ENCODE results near the gene ATXN1.

DNA sequence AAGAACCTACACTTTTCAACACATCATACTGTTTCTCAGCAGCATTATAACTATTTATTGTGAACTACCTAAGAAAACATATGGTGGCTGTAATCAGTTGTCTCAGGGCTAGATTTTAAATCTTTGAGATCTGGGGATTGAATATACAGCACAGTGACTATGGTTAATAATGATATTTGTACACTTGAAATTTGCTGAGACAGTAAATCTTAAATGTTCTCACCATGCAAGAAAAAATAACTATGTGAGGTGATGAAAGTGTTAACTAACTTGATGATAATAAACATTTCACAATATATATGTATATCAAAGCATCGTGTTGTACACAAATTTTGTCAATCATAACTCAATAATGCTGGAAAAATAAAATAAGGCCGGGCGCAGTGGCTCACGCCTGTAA, 113.8 kb downstream of the ATXN1 start:
- no peak for TF ChIP-seq OSR1 (CRISPR knock-in tag; IDR thresholded peaks at IDR 0.05)
- TF ChIP-seq, protein P1, sequence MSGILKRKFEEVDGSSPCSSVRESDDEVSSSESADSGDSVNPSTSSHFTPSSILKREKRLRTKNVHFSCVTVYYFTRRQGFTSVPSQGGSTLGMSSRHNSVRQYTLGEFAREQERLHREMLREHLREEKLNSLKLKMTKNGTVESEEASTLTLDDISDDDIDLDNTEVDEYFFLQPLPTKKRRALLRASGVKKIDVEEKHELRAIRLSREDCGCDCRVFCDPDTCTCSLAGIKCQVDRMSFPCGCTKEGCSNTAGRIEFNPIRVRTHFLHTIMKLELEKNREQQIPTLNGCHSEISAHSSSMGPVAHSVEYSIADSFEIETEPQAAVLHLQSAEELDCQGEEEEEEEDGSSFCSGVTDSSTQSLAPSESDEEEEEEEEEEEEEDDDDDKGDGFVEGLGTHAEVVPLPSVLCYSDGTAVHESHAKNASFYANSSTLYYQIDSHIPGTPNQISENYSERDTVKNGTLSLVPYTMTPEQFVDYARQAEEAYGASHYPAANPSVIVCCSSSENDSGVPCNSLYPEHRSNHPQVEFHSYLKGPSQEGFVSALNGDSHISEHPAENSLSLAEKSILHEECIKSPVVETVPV (CRISPR knock-in tag; IDR thresholded peaks at IDR 0.05): no peak
- TF ChIP-seq, protein P2, sequence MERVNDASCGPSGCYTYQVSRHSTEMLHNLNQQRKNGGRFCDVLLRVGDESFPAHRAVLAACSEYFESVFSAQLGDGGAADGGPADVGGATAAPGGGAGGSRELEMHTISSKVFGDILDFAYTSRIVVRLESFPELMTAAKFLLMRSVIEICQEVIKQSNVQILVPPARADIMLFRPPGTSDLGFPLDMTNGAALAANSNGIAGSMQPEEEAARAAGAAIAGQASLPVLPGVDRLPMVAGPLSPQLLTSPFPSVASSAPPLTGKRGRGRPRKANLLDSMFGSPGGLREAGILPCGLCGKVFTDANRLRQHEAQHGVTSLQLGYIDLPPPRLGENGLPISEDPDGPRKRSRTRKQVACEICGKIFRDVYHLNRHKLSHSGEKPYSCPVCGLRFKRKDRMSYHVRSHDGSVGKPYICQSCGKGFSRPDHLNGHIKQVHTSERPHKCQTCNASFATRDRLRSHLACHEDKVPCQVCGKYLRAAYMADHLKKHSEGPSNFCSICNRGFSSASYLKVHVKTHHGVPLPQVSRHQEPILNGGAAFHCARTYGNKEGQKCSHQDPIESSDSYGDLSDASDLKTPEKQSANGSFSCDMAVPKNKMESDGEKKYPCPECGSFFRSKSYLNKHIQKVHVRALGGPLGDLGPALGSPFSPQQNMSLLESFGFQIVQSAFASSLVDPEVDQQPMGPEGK (CRISPR knock-in tag; IDR thresholded peaks at IDR 0.05; ENCODE audit: borderline replicate concordance): no peak
- TF ChIP-seq ZFP30 (CRISPR knock-in tag; IDR thresholded peaks at IDR 0.05): no peak
- no peak for TF ChIP-seq RARB (CRISPR knock-in tag; IDR thresholded peaks at IDR 0.05)
- TF ChIP-seq, protein P3, sequence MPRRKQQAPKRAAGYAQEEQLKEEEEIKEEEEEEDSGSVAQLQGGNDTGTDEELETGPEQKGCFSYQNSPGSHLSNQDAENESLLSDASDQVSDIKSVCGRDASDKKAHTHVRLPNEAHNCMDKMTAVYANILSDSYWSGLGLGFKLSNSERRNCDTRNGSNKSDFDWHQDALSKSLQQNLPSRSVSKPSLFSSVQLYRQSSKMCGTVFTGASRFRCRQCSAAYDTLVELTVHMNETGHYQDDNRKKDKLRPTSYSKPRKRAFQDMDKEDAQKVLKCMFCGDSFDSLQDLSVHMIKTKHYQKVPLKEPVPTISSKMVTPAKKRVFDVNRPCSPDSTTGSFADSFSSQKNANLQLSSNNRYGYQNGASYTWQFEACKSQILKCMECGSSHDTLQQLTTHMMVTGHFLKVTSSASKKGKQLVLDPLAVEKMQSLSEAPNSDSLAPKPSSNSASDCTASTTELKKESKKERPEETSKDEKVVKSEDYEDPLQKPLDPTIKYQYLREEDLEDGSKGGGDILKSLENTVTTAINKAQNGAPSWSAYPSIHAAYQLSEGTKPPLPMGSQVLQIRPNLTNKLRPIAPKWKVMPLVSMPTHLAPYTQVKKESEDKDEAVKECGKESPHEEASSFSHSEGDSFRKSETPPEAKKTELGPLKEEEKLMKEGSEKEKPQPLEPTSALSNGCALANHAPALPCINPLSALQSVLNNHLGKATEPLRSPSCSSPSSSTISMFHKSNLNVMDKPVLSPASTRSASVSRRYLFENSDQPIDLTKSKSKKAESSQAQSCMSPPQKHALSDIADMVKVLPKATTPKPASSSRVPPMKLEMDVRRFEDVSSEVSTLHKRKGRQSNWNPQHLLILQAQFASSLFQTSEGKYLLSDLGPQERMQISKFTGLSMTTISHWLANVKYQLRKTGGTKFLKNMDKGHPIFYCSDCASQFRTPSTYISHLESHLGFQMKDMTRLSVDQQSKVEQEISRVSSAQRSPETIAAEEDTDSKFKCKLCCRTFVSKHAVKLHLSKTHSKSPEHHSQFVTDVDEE (CRISPR knock-in tag; IDR thresholded peaks at IDR 0.05): no peak
- TF ChIP-seq ISL1 (CRISPR knock-in tag; IDR thresholded peaks at IDR 0.05): no peak
- TF ChIP-seq ZFP3 (CRISPR knock-in tag; IDR thresholded peaks at IDR 0.05): no peak
- no peak for TF ChIP-seq ZNF565 (CRISPR knock-in tag; conservative IDR thresholded peaks at IDR 0.05; ENCODE audit: low read depth)
- TF ChIP-seq, protein P4, sequence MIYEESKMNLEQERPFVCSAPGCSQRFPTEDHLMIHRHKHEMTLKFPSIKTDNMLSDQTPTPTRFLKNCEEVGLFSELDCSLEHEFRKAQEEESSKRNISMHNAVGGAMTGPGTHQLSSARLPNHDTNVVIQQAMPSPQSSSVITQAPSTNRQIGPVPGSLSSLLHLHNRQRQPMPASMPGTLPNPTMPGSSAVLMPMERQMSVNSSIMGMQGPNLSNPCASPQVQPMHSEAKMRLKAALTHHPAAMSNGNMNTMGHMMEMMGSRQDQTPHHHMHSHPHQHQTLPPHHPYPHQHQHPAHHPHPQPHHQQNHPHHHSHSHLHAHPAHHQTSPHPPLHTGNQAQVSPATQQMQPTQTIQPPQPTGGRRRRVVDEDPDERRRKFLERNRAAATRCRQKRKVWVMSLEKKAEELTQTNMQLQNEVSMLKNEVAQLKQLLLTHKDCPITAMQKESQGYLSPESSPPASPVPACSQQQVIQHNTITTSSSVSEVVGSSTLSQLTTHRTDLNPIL (CRISPR knock-in tag; IDR thresholded peaks at IDR 0.05; ENCODE audit: low read depth): no peak
- TF ChIP-seq TCF4 (CRISPR knock-in tag; IDR thresholded peaks at IDR 0.05; ENCODE audit: borderline replicate concordance): no peak
- no peak for TF ChIP-seq ESRRG (CRISPR knock-in tag; IDR thresholded peaks at IDR 0.05)
- no peak for TF ChIP-seq ZC3H10 (CRISPR knock-in tag; IDR thresholded peaks at IDR 0.05)
